Endothelial cell (in vitro differentiated cells): ENCODE results near the gene DNASE1L1. TPM values are rescaled to one million over a fixed set of nuclear protein-coding genes. Genes with fewer than 3 reads are reported as not detected.

Experiments used
- DNase-seq: peaks from one replicate; pipeline ENCODE4 v3.0.0; 2021; ENCODE audit warnings: low spot score
- H3K27ac Mint-ChIP-seq: one replicate; pipeline ENCODE4 v1.8.0; 2021; ENCODE audit warnings: mixed read lengths, inconsistent platforms; ENCODE audit not compliant: unreplicated experiment
- H3K27me3 Mint-ChIP-seq: one replicate; pipeline ENCODE4 v1.8.0; 2021; ENCODE audit warnings: mild to moderate bottlenecking, moderate library complexity, mixed read lengths, inconsistent platforms; ENCODE audit not compliant: unreplicated experiment
- H3K36me3 Mint-ChIP-seq: one replicate; pipeline ENCODE4 v1.8.0; 2021; ENCODE audit warnings: mild to moderate bottlenecking, low read depth, mixed read lengths, inconsistent platforms; ENCODE audit not compliant: unreplicated experiment
- H3K4me1 Mint-ChIP-seq: one replicate; pipeline ENCODE4 v1.8.0; 2021; ENCODE audit warnings: mild to moderate bottlenecking, mixed read lengths, inconsistent platforms; ENCODE audit not compliant: unreplicated experiment
- H3K4me3 Mint-ChIP-seq: one replicate; pipeline ENCODE4 v1.8.0; 2021; ENCODE audit warnings: mild to moderate bottlenecking, mixed read lengths, inconsistent platforms; ENCODE audit not compliant: unreplicated experiment
- H3K9me3 Mint-ChIP-seq: one replicate; pipeline ENCODE4 v1.8.0; 2021; ENCODE audit warnings: mixed read lengths, inconsistent platforms; ENCODE audit not compliant: unreplicated experiment
- CTCF ChIP-seq: fragments of 200-600 bp; sonication (generic); IDR thresholded peaks from one replicate; pipeline ENCODE4 v1.5.0; 2021; ENCODE audit warnings: antibody characterized with exemption; ENCODE audit not compliant: unreplicated experiment
- total RNA-seq: library from RNA; stranded (reverse); fragmentation: NEBNext Ultra II Directional; extraction: Animal tissue kit (Norgen Biotek cat#: 25700); gene quantifications from one replicate; pipeline ENCODE4 v1.2.1, GENCODE V29; 2021; ENCODE audit not compliant: unreplicated experiment

Gene DNASE1L1
- total RNA-seq, 1 donor from 2014 or later, result 38.6 TPM

- TF ChIP-seq CTCF, result no peak
- no peaks in the 10 kb centered on the region for H3K4me1 Mint-ChIP-seq
- no peaks in the 10 kb centered on the region for H3K9me3 Mint-ChIP-seq
- H3K36me3 Mint-ChIP-seq, result peaks cover 9% of the 10 kb centered on the region
- no peak overlapping the region for H3K4me3 Mint-ChIP-seq
- H3K27ac Mint-ChIP-seq, result no peak overlapping the region
- DNase-seq, result no peak
- H3K27me3 Mint-ChIP-seq, result peaks cover 7% of the 10 kb centered on the region
Observed at GRCh38 chrX:154360155-154360713, 48.8 kb downstream of the DNASE1L1 start.

GRCh38 chrX:154359362-154360154 lies 49.5 kb downstream of the DNASE1L1 start:
- TF ChIP-seq CTCF, result no peak
- peaks cover 5% of the 10 kb centered on the region for H3K27me3 Mint-ChIP-seq
- H3K9me3 Mint-ChIP-seq, result no peaks in the 10 kb centered on the region
- H3K4me3 Mint-ChIP-seq, result no peak overlapping the region
- no peak for DNase-seq
- H3K27ac Mint-ChIP-seq, result no peak overlapping the region
- no peaks in the 10 kb centered on the region for H3K4me1 Mint-ChIP-seq
- peaks cover 9% of the 10 kb centered on the region for H3K36me3 Mint-ChIP-seq

- Mint-ChIP-seq H3K9me3 (no peaks in the 10 kb centered on the region), H3K4me3 (no peak overlapping the region)
Observed at GRCh38 chrX:154358829-154359228, 50.2 kb downstream of the DNASE1L1 start.

GRCh38 chrX:154358011-154358410 lies 51.0 kb downstream of the DNASE1L1 start:
- H3K4me1 Mint-ChIP-seq, result no peaks in the 10 kb centered on the region
- TF ChIP-seq CTCF, result no peak
- no peak overlapping the region for H3K4me3 Mint-ChIP-seq
- DNase-seq, result no peak
- H3K9me3 Mint-ChIP-seq, result no peaks in the 10 kb centered on the region
- H3K27ac Mint-ChIP-seq, result no peak overlapping the region
- peaks cover 6% of the 10 kb centered on the region for H3K36me3 Mint-ChIP-seq
- peaks cover 3% of the 10 kb centered on the region for H3K27me3 Mint-ChIP-seq

More at GRCh38 chrX:154358829-154359228, 50.2 kb downstream of the DNASE1L1 start:
- Mint-ChIP-seq H3K27ac (no peak overlapping the region), H3K27me3 (peaks cover 5% of the 10 kb centered on the region), H3K4me1 (no peaks in the 10 kb centered on the region), H3K36me3 (peaks cover 9% of the 10 kb centered on the region)
- TF ChIP-seq CTCF, result no peak
- no peak for DNase-seq

- no peak for DNase-seq
- Mint-ChIP-seq H3K9me3 (no peaks in the 10 kb centered on the region), H3K27me3 (peaks cover 3% of the 10 kb centered on the region), H3K27ac (no peak overlapping the region), H3K36me3 (peaks cover 3% of the 10 kb centered on the region), H3K4me1 (no peaks in the 10 kb centered on the region), H3K4me3 (no peak overlapping the region)
- TF ChIP-seq CTCF, result no peak
Observed at GRCh38 chrX:154357205-154357604, 51.8 kb downstream of the DNASE1L1 start.
